ENCODE data around the gene UAP1L1. TPM values are rescaled to one million over a fixed set of nuclear protein-coding genes. Genes with fewer than 3 reads are reported as not detected.

The UAP1L1 gene
- total and polyA plus RNA-seq, 2 of the 8 experiments (the other 6 are each of a cell fraction or from before 2014, with no cell fraction given) = 2.0 to 5.4 TPM

GRCh38 chr9:137106662-137107250 is 29.4 kb downstream of the UAP1L1 start:
- no peak overlapping the region for H4K91ac ChIP-seq (replicated peaks; ENCODE audit: insufficient read length, low read length)
- H3K27me3 ChIP-seq (replicated peaks in 1 of 4; ENCODE audit: control insufficient read depth in 3 of 4, extremely low read depth in 1 of 4, insufficient read depth in 3 of 4, low read length in 3 of 4) = no peaks in the 10 kb centered on the region
- no peak overlapping the region; the same call in 1 of the 2 replicates for H4K8ac ChIP-seq (ENCODE audit: extremely low read depth, insufficient read depth, low read length)
- ChIA-PET POLR2A (ENCODE audit: partially characterized antibody) (no interaction called here), CTCF (ENCODE audit: partially characterized antibody) (interaction anchor here (1.0 to 2.7 kb wide), 9 partner anchors 12 to 761 kb away, joined by 3 to 9 read pairs (median 3); no protein-coding TSS in a partner anchor)
- WGBS, 2 experiments (ENCODE audit: extremely low coverage in 1 of 2, insufficient coverage in 1 of 2, insufficient read length in 1 of 2, insufficient replicate concordance in 2 of 2, low coverage in 1 of 2, low lambda C conversion rate in 2 of 2, missing lambda C conversion rate in 1 of 2) = 93% methylated on average over 20 of the region's 27 CpGs; no CpG with 5 or more reads in 1 of the 2 experiments
- H2BK15ac ChIP-seq (ENCODE audit: low read length) = no peak overlapping the region
- H3K4ac ChIP-seq (replicated peaks; ENCODE audit: insufficient read length, low read depth, low read length) = no peak overlapping the region
- no peak overlapping the region for H2BK20ac ChIP-seq (ENCODE audit: low read length)
- no peak overlapping the region for H3K56ac ChIP-seq (replicated peaks; ENCODE audit: insufficient read length, low read depth, low read length)
- H2BK5ac ChIP-seq (ENCODE audit: low read depth, low read length) = no peak overlapping the region
- H3K23ac ChIP-seq (ENCODE audit: insufficient read length) = no peak overlapping the region
- DNase-seq (ENCODE audit: low read depth in 1 of 2, low spot score in 2 of 2) = no peak
- no peak overlapping the region for H3K9ac ChIP-seq (replicated peaks in 1 of 4; ENCODE audit: extremely low read depth in 1 of 4, low read depth in 3 of 4, low read length in 3 of 4)
- peaks cover 2% of the 10 kb centered on the region for H3K79me1 ChIP-seq (ENCODE audit: low read depth, low read length)
- H3K4me2 ChIP-seq (ENCODE audit: insufficient read depth in 1 of 2, low read depth in 2 of 2, low read length in 2 of 2) = no peak overlapping the region
- H2AFZ ChIP-seq (ENCODE audit: low read length) = no peak overlapping the region
- H3K9me3 ChIP-seq (ENCODE audit: insufficient read depth in 2 of 2, low read depth in 1 of 2, low read length in 1 of 2) = peaks cover 18 to 19% of the 10 kb centered on the region in 2 experiments
- H3K14ac ChIP-seq (ENCODE audit: insufficient read length) = no peak overlapping the region
- no peak overlapping the region for H3K4me3 ChIP-seq (ENCODE audit: extremely low read depth in 1 of 4, insufficient read depth in 2 of 4, low read depth in 3 of 4, low read length in 4 of 4)
- H2AK5ac ChIP-seq (ENCODE audit: low read depth, low read length) = no peak overlapping the region
- no peak overlapping the region for H2BK120ac ChIP-seq (replicated peaks; ENCODE audit: low read depth, low read length)
- FAIRE-seq = no peak
- no peak overlapping the region for H4K5ac ChIP-seq (ENCODE audit: insufficient read length, low read depth, low read length)
- H3K4me1 ChIP-seq (replicated peaks in 1 of 4; ENCODE audit: control insufficient read depth in 3 of 4, insufficient read depth in 4 of 4, low read length in 3 of 4) = no peaks in the 10 kb centered on the region
- peaks cover 17 to 27% (median 24%) of the 10 kb centered on the region in 4 experiments; a peak in 7 of 8 replicates for H3K36me3 ChIP-seq (ENCODE audit: control insufficient read depth in 2 of 4, insufficient read depth in 4 of 4, low read length in 3 of 4)
- H3K79me2 ChIP-seq (ENCODE audit: control insufficient read depth in 1 of 2, insufficient read depth in 2 of 2, low read length in 2 of 2) = no peaks in the 10 kb centered on the region
- H3K23me2 ChIP-seq (ENCODE audit: low read depth, low read length) = no peaks in the 10 kb centered on the region
- H3K27ac ChIP-seq (ENCODE audit: low read depth, low read length) = no peak overlapping the region
- no peak overlapping the region for H3K18ac ChIP-seq (ENCODE audit: extremely low read depth, low read length)
- H4K20me1 ChIP-seq (replicated peaks in 1 of 2; ENCODE audit: control insufficient read depth in 1 of 2, insufficient read depth in 2 of 2, low read length in 2 of 2) = peaks cover 0 to 2% of the 10 kb centered on the region in 2 experiments
- H2BK12ac ChIP-seq (ENCODE audit: low read depth, low read length) = no peak overlapping the region
- TF ChIP-seq PHF8 (conservative IDR thresholded peaks at IDR 0.05; ENCODE audit: low read depth, low read length) (no peak), SIRT6 (IDR thresholded peaks at IDR 0.05; ENCODE audit: low read length) (no peak), SP2 (IDR thresholded peaks at IDR 0.05; ENCODE audit: low read length) (no peak), TCF12 (IDR thresholded peaks at IDR 0.05; ENCODE audit: low read depth, low read length) (no peak), SP1 (IDR thresholded peaks at IDR 0.05; ENCODE audit: low read depth, low read length) (no peak), GABPA (IDR thresholded peaks at IDR 0.05; ENCODE audit: borderline replicate concordance, insufficient read depth, low read length) (no peak), SRF (IDR thresholded peaks at IDR 0.05; ENCODE audit: low read depth, low read length) (no peak), MAFK (IDR thresholded peaks at IDR 0.05; ENCODE audit: low read depth, low read length) (no peak), JUN (IDR thresholded peaks at IDR 0.05; ENCODE audit: low read depth, low read length) (no peak), RAD21 (IDR thresholded peaks at IDR 0.05 in 1 of 2, conservative IDR thresholded peaks at IDR 0.05 in 1 of 2; ENCODE audit: low read depth in 2 of 2, low read length in 2 of 2) (no peak), EP300 (IDR thresholded peaks at IDR 0.05; ENCODE audit: borderline replicate concordance in 1 of 2, low read depth in 2 of 2, low read length in 2 of 2) (no peak), JUND (IDR thresholded peaks at IDR 0.05; ENCODE audit: low read length) (no peak), YY1 (IDR thresholded peaks at IDR 0.05; ENCODE audit: low read depth, low read length) (no peak), ASH2L (IDR thresholded peaks at IDR 0.05; ENCODE audit: low read length) (no peak)
